ENCODE data around the gene TLX1.

TLX1 gene

DNA sequence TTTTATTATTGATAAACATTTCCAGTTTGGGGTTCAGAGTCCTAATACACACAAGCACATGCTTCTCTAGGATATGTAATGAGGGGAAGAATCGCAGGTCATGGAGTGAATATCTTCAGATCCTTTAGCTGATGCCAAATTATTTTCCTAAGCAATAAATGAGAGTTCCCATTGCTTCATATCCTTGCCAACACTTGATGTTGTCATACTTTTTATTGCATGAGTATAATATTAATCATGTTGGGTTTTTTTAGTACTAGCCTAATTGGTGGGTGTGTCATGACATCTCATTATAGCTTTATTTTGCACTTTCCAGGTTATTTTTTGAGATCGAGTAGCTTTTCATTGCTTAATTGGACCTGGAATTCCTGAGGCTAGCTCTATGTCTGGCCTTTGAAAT is 35.3 kb downstream of the TLX1 start:
- Histone ChIP-seq H3K9me3 (ENCODE audit: control insufficient read depth, insufficient read depth, low read length) (no peaks in the 10 kb centered on the region), H3K9ac (ENCODE audit: low read depth, low read length) (no peak overlapping the region), H3K36me3 (ENCODE audit: insufficient read depth, low read length) (no peaks in the 10 kb centered on the region), H3K4me1 (ENCODE audit: insufficient read depth, low read length) (peaks cover 2% of the 10 kb centered on the region; the same call in 1 of the 2 replicates)

DNA sequence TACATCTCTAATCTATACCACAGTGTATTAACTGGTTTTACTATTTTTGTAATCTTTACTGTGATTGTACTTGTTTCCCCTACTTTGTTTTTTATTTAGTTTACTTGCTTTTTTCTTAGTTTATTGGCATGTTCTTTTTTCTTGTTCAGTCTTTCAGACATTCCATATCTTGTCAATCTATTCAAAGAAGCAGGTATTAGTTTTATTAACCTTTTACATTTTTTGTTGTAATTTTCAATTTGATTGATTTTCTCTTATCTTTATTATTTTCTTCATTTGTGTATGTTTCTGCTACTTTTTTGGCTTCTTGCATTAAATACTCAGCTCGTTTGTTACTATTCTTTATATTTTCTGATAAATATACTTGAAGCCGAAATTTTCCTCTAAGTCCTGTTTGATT is 41.6 kb downstream of the TLX1 start:
- Histone ChIP-seq H3K9ac (ENCODE audit: low read depth, low read length) (no peak overlapping the region), H3K9me3 (ENCODE audit: control insufficient read depth, insufficient read depth, low read length) (no peaks in the 10 kb centered on the region; the same call in 1 of the 2 replicates), H3K36me3 (ENCODE audit: insufficient read depth, low read length) (no peaks in the 10 kb centered on the region), H3K4me1 (ENCODE audit: insufficient read depth, low read length) (no peaks in the 10 kb centered on the region)

DNA sequence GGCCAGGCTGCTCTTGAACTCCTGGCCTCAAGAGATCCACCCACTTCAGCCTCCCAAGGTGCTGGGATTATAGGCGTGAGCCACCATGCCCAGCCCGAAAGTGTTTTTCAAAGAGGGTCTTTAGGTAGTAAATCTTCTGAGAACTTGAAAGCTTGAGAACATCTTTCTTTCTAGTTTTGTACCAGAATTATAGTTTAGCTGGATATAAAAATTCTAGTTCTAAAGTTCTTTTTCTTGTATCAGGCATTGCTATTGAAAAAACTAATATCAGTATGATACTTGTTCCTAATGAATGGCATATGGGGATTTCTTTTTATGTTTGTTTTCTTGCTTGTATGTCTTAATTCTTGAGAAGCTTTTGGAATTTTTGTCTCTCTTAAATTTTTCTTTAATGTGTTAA is 43.2 kb downstream of the TLX1 start:
- no peaks in the 10 kb centered on the region for H3K4me1 ChIP-seq (ENCODE audit: insufficient read depth, low read length)
- no peak overlapping the region for H3K9ac ChIP-seq (ENCODE audit: low read depth, low read length)
- no peaks in the 10 kb centered on the region for H3K36me3 ChIP-seq (ENCODE audit: insufficient read depth, low read length)
- no peaks in the 10 kb centered on the region; the same call in 1 of the 2 replicates for H3K9me3 ChIP-seq (ENCODE audit: control insufficient read depth, insufficient read depth, low read length)

DNA sequence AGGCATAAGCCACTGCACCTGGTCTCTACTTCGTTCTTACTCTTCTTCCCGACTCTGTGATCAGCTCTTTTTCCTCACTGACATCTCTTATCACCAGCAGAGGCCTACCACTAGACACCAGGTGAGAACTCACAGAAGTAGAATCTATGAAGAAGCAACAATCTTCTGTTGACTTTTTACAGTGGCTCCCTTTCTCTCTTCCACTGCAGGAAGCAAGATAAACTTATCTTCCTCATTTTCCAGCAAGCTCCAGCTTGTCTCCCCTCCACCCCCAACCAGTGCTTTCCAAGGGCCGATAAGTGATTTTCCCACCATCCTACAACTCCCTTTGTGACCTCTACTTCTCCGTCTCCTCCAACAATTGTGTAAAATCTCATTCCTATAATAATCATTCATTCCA is 45.5 kb downstream of the TLX1 start:
- H3K9ac ChIP-seq (ENCODE audit: low read depth, low read length), result no peak overlapping the region
- H3K4me1 ChIP-seq (ENCODE audit: insufficient read depth, low read length), result no peaks in the 10 kb centered on the region
- H3K36me3 ChIP-seq (ENCODE audit: insufficient read depth, low read length), result no peaks in the 10 kb centered on the region
- no peaks in the 10 kb centered on the region; the same call in 1 of the 2 replicates for H3K9me3 ChIP-seq (ENCODE audit: control insufficient read depth, insufficient read depth, low read length)

DNA sequence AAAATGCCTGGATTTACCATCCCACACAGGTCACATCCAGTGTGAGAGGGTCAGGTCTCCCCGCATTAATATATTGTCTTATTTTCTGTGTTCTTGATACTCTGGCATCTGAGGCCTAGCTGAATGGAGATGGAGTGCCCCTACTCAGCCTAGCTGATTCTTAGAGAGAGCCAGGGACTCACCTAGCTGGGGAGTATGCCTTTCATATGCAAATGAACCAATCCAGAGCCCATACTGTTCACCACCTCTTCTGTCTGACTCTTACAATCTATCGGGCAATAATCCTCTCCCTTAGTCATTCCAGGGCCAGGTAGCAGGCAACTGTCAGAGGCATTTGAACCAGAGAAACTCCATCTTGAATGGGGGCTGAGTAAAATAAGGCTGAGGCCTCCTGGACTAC is 51.8 kb downstream of the TLX1 start:
- Histone ChIP-seq H3K9me3 (ENCODE audit: control insufficient read depth, insufficient read depth, low read length) (no peaks in the 10 kb centered on the region; the same call in 1 of the 2 replicates), H3K4me1 (ENCODE audit: insufficient read depth, low read length) (peaks cover 8% of the 10 kb centered on the region), H3K36me3 (ENCODE audit: insufficient read depth, low read length) (no peaks in the 10 kb centered on the region), H3K9ac (ENCODE audit: low read depth, low read length) (no peak overlapping the region)

DNA sequence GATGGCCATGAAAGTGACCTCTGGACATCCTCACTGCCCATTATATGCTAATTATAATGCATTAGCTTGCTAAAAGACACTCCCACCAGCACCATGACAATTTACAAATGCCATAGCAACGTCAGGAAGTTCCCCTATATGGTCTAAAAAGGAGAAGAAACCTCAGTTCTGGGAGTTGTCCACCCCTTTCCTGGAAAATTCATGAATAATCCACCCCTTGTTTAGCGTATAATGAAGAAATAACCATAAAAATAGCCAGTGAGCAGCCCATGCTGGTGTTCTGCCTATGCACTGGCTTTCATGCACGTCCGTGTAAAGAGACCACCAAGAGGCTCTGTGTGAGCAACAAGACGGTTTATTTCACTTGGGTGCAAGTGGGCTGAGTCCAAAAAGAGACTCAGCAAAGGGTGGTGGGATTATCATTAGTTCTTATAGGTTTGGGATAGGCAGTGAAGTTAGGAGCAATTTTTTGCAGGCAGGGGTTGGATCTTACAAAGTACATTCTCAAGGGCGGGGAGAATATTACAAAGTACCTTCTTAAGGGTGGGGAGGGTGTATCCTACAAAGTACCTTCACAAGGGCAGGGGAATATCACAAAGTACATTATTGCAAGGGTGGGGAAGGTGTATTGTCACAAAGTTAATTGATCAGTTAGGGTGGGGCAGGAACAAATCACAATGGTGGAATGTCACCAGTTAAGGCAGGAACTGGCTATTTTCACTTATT is 52.5 kb downstream of the TLX1 start:
- Histone ChIP-seq H3K9ac (ENCODE audit: low read depth, low read length) (no peak overlapping the region), H3K4me1 (ENCODE audit: insufficient read depth, low read length) (peaks cover 8% of the 10 kb centered on the region), H3K9me3 (ENCODE audit: control insufficient read depth, insufficient read depth, low read length) (no peaks in the 10 kb centered on the region; the same call in 1 of the 2 replicates), H3K36me3 (ENCODE audit: insufficient read depth, low read length) (no peaks in the 10 kb centered on the region)

All from ES-I3 (cell line).